ENCODE measurements around the gene KIAA1549. TPM values are rescaled to one million over a fixed set of nuclear protein-coding genes. Genes with fewer than 3 reads are reported as not detected.

KIAA1549 gene
- total and polyA plus RNA-seq, 2 of the 4 experiments (the other 2 are of a cell fraction) = 1.3 to 3.3 TPM

- no peak overlapping the region for H2BK15ac ChIP-seq (ENCODE audit: low read depth, low read length)
- H2AK5ac ChIP-seq (ENCODE audit: low read depth, low read length) = no peak overlapping the region
- TF ChIP-seq CEBPB (IDR thresholded peaks at IDR 0.05; ENCODE audit: low read depth, low read length) (peak; percentile 64), RFX5 (IDR thresholded peaks at IDR 0.05; ENCODE audit: low read depth, low read length) (no peak)
- H4K5ac ChIP-seq (ENCODE audit: low read depth, low read length) = no peak overlapping the region
- H3K56ac ChIP-seq (ENCODE audit: extremely low read depth, insufficient read depth, low read length) = no peak overlapping the region
- peaks cover 3% of the 10 kb centered on the region; the same call in 1 of the 2 replicates for H3K4me1 ChIP-seq (ENCODE audit: control insufficient read depth, insufficient read depth, low read length)
- 80% methylated on average over 1 of the region's 8 CpGs; no CpG with 5 or more reads in 1 of the 2 experiments for WGBS, 2 experiments (ENCODE audit: extremely low coverage in 2 of 2, insufficient read length in 1 of 2)
- ATAC-seq (ENCODE audit: low read depth) = peak; percentile 72
- in situ Hi-C loops (cut with MboI; ENCODE audit: low sequenced_read_pairs) (no loop called here), intact Hi-C loops (cut with micrococcal nuclease) (no loop called here), dilution Hi-C loops (cut with HindIII; ENCODE audit: low sequenced_read_pairs, unreplicated experiment) (no loop called here)
- no peaks in the 10 kb centered on the region for H3K27me3 ChIP-seq (ENCODE audit: control insufficient read depth, insufficient read depth, low read length)
- peak overlapping the region; percentile 73; the same call in 1 of the 2 replicates for H2BK20ac ChIP-seq (ENCODE audit: low read depth, low read length)
- ChIA-PET CTCF (interaction anchor here (0.6 to 0.8 kb wide), 2 partner anchors 10 to 323 kb away, joined by 3 to 4 read pairs; no protein-coding TSS in a partner anchor), POLR2A (ENCODE audit: unreplicated experiment) (no interaction called here)
- no peak overlapping the region for H3K27ac ChIP-seq (ENCODE audit: insufficient read depth, low read length)
- no peak overlapping the region for H3K4me3 ChIP-seq (ENCODE audit: insufficient read depth, low read depth, low read length)
- no TSS peak for BruUV-seq (replicated peaks)
- H4K20me1 ChIP-seq (ENCODE audit: insufficient read depth, low read length) = no peaks in the 10 kb centered on the region
- H3K14ac ChIP-seq (replicated peaks; ENCODE audit: low read depth, low read length) = no peak overlapping the region; the same call in 1 of the 2 replicates
- no peaks in the 10 kb centered on the region for H3K79me1 ChIP-seq (ENCODE audit: low read depth in 1 of 2, low read length in 2 of 2)
- H4K8ac ChIP-seq (ENCODE audit: low read depth in 2 of 2, low read length in 2 of 2) = peak overlapping the region in 1 of 2 experiments; percentile 16; a peak in 1 of 4 replicates
- no peak overlapping the region for H3K18ac ChIP-seq (ENCODE audit: low read depth, low read length)
- DNase-seq = peak; percentile 77
- peak overlapping the region; percentile 27; the same call in 1 of the 2 replicates for H3K4me2 ChIP-seq (ENCODE audit: low read depth, low read length)
- H2BK5ac ChIP-seq (ENCODE audit: low read depth, low read length, poor library complexity, severe bottlenecking) = peak overlapping the region; percentile 66
- H2BK120ac ChIP-seq (ENCODE audit: low read depth, low read length) = peak overlapping the region; percentile 51; the same call in 1 of the 2 replicates
- peak overlapping the region; percentile 2 for H2AFZ ChIP-seq (replicated peaks; ENCODE audit: low read length, poor library complexity)
- no peaks in the 10 kb centered on the region for H3K36me3 ChIP-seq (ENCODE audit: control insufficient read depth, insufficient read depth, low read length)
- peak overlapping the region; percentile 61 for H2AK9ac ChIP-seq (replicated peaks; ENCODE audit: low read depth, low read length, poor library complexity)
- H3K23ac ChIP-seq (ENCODE audit: low read depth, low read length) = no peak overlapping the region
- no peak overlapping the region for H4K91ac ChIP-seq (ENCODE audit: insufficient read depth, low read depth, low read length)
- H3K9me1 ChIP-seq (ENCODE audit: insufficient read depth, low read length) = no peaks in the 10 kb centered on the region
- peak overlapping the region; percentile 50; the same call in 1 of the 2 replicates for H3K4ac ChIP-seq (ENCODE audit: low read depth, low read length)
- H3K9ac ChIP-seq (ENCODE audit: low read depth, low read length) = no peak overlapping the region
- peaks cover 2% of the 10 kb centered on the region; the same call in 1 of the 2 replicates for H3K9me3 ChIP-seq (ENCODE audit: control insufficient read depth, insufficient read depth, low read length)
Observed at GRCh38 chr7:138992052-138992531, 10.9 kb upstream of the KIAA1549 start.
